ENCODE measurements around the gene BTBD10.

- no peak for TF ChIP-seq CTCF (IDR thresholded peaks at IDR 0.05; ENCODE audit: low read depth, low read length)
- TF ChIP-seq POLR2A (IDR thresholded peaks at IDR 0.05; ENCODE audit: extremely low read depth, insufficient read length): no peak
- TF ChIP-seq MYC (IDR thresholded peaks at IDR 0.05; ENCODE audit: low read depth, low read length): no peak
- no peak for TF ChIP-seq MAX (IDR thresholded peaks at IDR 0.05; ENCODE audit: low read depth, low read length)
Observed at GRCh38 chr11:13461291-13461690, 1.7 kb downstream of the BTBD10 start.

Measured in NB4 (cell line).